Measurements from ENCODE around the gene SAMD11.

The SAMD11 gene

DNA sequence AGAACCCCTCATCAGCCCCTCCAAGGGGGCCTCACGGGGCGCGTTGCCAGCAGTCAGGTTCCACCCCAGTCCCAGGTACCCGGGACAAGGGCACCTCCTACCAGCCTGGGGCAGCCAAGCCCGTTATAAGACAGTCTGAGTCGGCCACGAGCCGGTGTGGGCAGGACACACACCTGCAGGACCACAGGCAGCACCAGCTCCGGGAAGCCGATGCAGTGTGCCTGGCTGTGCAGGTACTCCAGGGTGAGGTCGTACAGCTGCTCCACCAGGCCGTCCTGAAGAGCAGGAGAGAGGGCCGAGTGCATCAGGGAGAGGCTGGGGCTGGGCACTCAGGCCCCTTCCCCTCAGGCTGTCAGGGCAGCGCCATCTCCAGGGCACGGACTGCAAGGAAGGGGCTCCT is 24.2 kb downstream of the SAMD11 start:
- H3K4me2 ChIP-seq (ENCODE audit: low read length): no peak overlapping the region
- H3K4me1 ChIP-seq: no peaks in the 10 kb centered on the region
- no peaks in the 10 kb centered on the region for H3K27me3 ChIP-seq (ENCODE audit: control insufficient read depth, insufficient read depth, low read length)
- no peaks in the 10 kb centered on the region for H3K79me2 ChIP-seq
- H3K4me3 ChIP-seq (ENCODE audit: low read depth, low read length): no peak overlapping the region
- TF ChIP-seq, protein P1, sequence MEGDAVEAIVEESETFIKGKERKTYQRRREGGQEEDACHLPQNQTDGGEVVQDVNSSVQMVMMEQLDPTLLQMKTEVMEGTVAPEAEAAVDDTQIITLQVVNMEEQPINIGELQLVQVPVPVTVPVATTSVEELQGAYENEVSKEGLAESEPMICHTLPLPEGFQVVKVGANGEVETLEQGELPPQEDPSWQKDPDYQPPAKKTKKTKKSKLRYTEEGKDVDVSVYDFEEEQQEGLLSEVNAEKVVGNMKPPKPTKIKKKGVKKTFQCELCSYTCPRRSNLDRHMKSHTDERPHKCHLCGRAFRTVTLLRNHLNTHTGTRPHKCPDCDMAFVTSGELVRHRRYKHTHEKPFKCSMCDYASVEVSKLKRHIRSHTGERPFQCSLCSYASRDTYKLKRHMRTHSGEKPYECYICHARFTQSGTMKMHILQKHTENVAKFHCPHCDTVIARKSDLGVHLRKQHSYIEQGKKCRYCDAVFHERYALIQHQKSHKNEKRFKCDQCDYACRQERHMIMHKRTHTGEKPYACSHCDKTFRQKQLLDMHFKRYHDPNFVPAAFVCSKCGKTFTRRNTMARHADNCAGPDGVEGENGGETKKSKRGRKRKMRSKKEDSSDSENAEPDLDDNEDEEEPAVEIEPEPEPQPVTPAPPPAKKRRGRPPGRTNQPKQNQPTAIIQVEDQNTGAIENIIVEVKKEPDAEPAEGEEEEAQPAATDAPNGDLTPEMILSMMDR (IDR thresholded peaks at IDR 0.05): no peak
- H3K9ac ChIP-seq: no peak overlapping the region
- no peaks in the 10 kb centered on the region for H3K36me3 ChIP-seq (ENCODE audit: control insufficient read depth, insufficient read depth, low read length)
- H2AFZ ChIP-seq: no peak overlapping the region
- H3K27ac ChIP-seq: no peak overlapping the region
- H3K9me3 ChIP-seq (ENCODE audit: control insufficient read depth, low read length): no peaks in the 10 kb centered on the region

DNA sequence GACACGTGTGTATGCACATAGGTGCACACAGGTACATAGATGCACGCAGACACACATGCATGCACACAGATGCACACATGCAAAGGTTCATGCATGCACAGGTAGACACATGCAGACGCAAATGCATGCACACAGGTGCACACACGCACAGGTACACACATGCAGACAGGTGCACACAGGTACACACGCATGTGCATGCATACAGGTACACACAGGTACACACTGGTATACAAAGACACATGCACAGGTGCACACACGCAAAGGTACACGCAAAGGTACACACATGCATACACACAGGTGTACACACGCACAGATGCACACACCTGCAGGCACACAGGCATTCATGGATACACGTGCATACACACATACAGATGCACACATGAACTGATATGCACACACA is 26.5 kb downstream of the SAMD11 start:
- Histone ChIP-seq H3K4me2 (ENCODE audit: low read length) (no peak overlapping the region), H3K4me3 (ENCODE audit: low read depth, low read length) (no peak overlapping the region), H3K79me2 (no peaks in the 10 kb centered on the region), H3K9me3 (ENCODE audit: control insufficient read depth, low read length) (no peaks in the 10 kb centered on the region), H3K9ac (no peak overlapping the region), H3K36me3 (ENCODE audit: control insufficient read depth, insufficient read depth, low read length) (no peaks in the 10 kb centered on the region), H2AFZ (no peak overlapping the region), H3K4me1 (no peaks in the 10 kb centered on the region), H3K27ac (no peak overlapping the region), H3K27me3 (ENCODE audit: control insufficient read depth, insufficient read depth, low read length) (no peaks in the 10 kb centered on the region)
- TF ChIP-seq, protein P1 (IDR thresholded peaks at IDR 0.05): no peak

DNA sequence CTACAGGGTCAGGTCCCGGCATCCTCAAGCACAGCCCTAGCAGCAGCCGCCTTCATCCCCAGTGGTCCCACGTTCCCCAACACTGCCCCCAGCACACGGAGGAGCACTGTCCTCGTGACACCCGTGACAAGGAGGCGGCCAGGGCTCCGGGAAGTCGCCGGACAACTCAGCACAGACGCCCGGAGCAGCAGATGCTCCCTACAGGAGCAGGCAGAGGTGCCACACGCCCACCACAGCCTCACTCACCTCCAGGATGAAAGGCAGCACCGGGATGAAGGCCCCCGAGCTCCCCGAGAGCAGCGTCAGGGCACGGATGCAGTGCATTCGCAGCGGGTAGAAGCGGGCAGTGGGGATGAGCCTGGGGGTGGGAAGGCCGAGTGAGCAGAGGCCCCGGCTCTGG is 27.2 kb downstream of the SAMD11 start:
- Histone ChIP-seq H3K4me3 (ENCODE audit: low read depth, low read length) (no peak overlapping the region), H3K27me3 (ENCODE audit: control insufficient read depth, insufficient read depth, low read length) (no peaks in the 10 kb centered on the region), H3K4me2 (ENCODE audit: low read length) (no peak overlapping the region), H3K27ac (no peak overlapping the region), H2AFZ (no peak overlapping the region), H3K9ac (no peak overlapping the region), H3K9me3 (ENCODE audit: control insufficient read depth, low read length) (no peaks in the 10 kb centered on the region), H3K4me1 (no peaks in the 10 kb centered on the region), H3K79me2 (no peaks in the 10 kb centered on the region), H3K36me3 (ENCODE audit: control insufficient read depth, insufficient read depth, low read length) (no peaks in the 10 kb centered on the region)
- TF ChIP-seq, protein P1 (IDR thresholded peaks at IDR 0.05): no peak

DNA sequence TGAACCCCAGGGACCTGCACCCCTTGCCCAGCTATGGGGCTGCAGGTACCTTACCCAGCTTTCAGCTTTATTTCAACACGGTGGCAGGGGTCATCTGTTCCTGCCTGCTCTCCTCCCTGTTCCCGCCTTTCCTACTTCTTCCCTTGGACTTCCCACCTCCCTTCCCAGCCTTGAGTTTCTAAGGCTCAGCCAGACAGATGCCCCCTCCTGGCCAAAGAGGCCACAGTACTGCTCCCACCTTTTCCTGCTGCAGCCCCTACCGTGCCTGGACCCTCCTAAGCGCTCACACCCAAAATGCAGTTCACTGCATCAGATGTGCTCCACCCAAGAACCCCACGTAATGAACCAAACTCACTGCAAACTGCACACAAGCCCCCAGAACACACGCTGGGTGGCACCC is 27.6 kb downstream of the SAMD11 start:
- H3K9me3 ChIP-seq (ENCODE audit: control insufficient read depth, low read length): no peaks in the 10 kb centered on the region
- TF ChIP-seq, protein P1 (IDR thresholded peaks at IDR 0.05): no peak
- no peaks in the 10 kb centered on the region for H3K79me2 ChIP-seq
- no peak overlapping the region for H3K27ac ChIP-seq
- no peak overlapping the region for H2AFZ ChIP-seq
- H3K4me3 ChIP-seq (ENCODE audit: low read depth, low read length): no peak overlapping the region
- H3K9ac ChIP-seq: no peak overlapping the region
- H3K4me1 ChIP-seq: no peaks in the 10 kb centered on the region
- H3K4me2 ChIP-seq (ENCODE audit: low read length): no peak overlapping the region
- no peaks in the 10 kb centered on the region for H3K27me3 ChIP-seq (ENCODE audit: control insufficient read depth, insufficient read depth, low read length)
- H3K36me3 ChIP-seq (ENCODE audit: control insufficient read depth, insufficient read depth, low read length): no peaks in the 10 kb centered on the region

DNA sequence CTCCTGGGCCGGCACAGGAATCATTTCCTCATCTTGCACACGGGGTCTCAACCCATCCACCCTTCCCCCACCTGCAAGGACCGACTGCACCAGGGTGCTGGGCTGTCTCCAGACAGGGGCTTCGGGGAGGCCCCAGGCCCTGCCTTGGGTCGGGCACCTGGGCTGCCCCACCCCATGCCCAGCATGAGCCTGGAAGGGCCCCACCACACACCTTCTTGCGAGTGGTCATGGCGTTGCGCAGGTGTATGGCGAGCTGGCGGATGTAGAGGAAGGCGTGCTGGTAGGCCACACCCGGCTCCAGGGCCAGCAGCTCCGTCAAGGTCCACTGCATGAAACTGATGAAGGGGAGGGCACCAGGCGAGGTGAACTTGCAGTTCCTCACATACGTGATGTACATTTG is 28.5 kb downstream of the SAMD11 start:
- TF ChIP-seq, protein P1 (IDR thresholded peaks at IDR 0.05): no peak
- H3K27ac ChIP-seq: no peak overlapping the region
- no peaks in the 10 kb centered on the region for H3K36me3 ChIP-seq (ENCODE audit: control insufficient read depth, insufficient read depth, low read length)
- H3K27me3 ChIP-seq (ENCODE audit: control insufficient read depth, insufficient read depth, low read length): no peaks in the 10 kb centered on the region
- H2AFZ ChIP-seq: no peak overlapping the region
- no peaks in the 10 kb centered on the region for H3K9me3 ChIP-seq (ENCODE audit: control insufficient read depth, low read length)
- no peak overlapping the region for H3K4me2 ChIP-seq (ENCODE audit: low read length)
- H3K79me2 ChIP-seq: no peaks in the 10 kb centered on the region
- H3K9ac ChIP-seq: no peak overlapping the region
- no peak overlapping the region for H3K4me3 ChIP-seq (ENCODE audit: low read depth, low read length)
- H3K4me1 ChIP-seq: no peaks in the 10 kb centered on the region

All from parathyroid adenoma (tissue), 2 donors.